ENCODE data around the gene ZNF563. TPM values are rescaled to one million over a fixed set of nuclear protein-coding genes. Genes with fewer than 3 reads are reported as not detected.

ZNF563 gene
- total RNA-seq, 1 experiment from 2014 or later: not detected

- Histone ChIP-seq H4K20me1 (ENCODE audit: insufficient read depth) (no peaks in the 10 kb centered on the region), H3K9ac (ENCODE audit: low read length) (no peak overlapping the region), H3K9me2 (ENCODE audit: insufficient read depth) (no peaks in the 10 kb centered on the region), H3K4me2 (ENCODE audit: low read length) (no peak overlapping the region), H3K4me3 (replicated peaks in 1 of 2; ENCODE audit: low read depth in 1 of 2, low read length in 2 of 2) (no peak overlapping the region), H3K27me3 (ENCODE audit: insufficient read depth, low read length) (no peaks in the 10 kb centered on the region), H3K36me3 (ENCODE audit: control insufficient read depth in 1 of 2, insufficient read depth in 2 of 2, low read length in 2 of 2) (no peaks in the 10 kb centered on the region), H3K4me1 (ENCODE audit: control insufficient read depth in 1 of 2, insufficient read depth in 2 of 2, low read length in 2 of 2) (no peaks in the 10 kb centered on the region), H3K9me3 (ENCODE audit: control insufficient read depth in 1 of 2, insufficient read depth in 1 of 2, low read depth in 1 of 2, low read length in 2 of 2) (peaks cover 28 to 32% of the 10 kb centered on the region in 2 experiments; a peak in 2 of 4 replicates), H2AFZ (ENCODE audit: low read depth, low read length, poor library complexity, severe bottlenecking) (no peak overlapping the region), H3K79me2 (ENCODE audit: insufficient read depth, low read length) (no peaks in the 10 kb centered on the region), H3K27ac (ENCODE audit: low read depth, low read length) (no peak overlapping the region)
- TF ChIP-seq ZBTB33 (IDR thresholded peaks at IDR 0.05; ENCODE audit: extremely low read depth, insufficient replicate concordance, low read length): no peak
- TF ChIP-seq MAX (IDR thresholded peaks at IDR 0.05): no peak
- TF ChIP-seq EZH2phosphoT487 (IDR thresholded peaks at IDR 0.05; ENCODE audit: borderline replicate concordance): no peak
- no peak for TF ChIP-seq ZNF274 (IDR thresholded peaks at IDR 0.05; ENCODE audit: low read depth, low read length)
- TF ChIP-seq SRF (IDR thresholded peaks at IDR 0.05; ENCODE audit: low read depth): no peak
- TF ChIP-seq ATF3 (IDR thresholded peaks at IDR 0.05): no peak
- no peak for TF ChIP-seq POLR2AphosphoS5 (IDR thresholded peaks at IDR 0.05; ENCODE audit: low read depth, low read length)
- TF ChIP-seq FOSL1 (IDR thresholded peaks at IDR 0.05; ENCODE audit: low read depth): no peak
- no peak for TF ChIP-seq ZFX (IDR thresholded peaks at IDR 0.05)
- no peak for TF ChIP-seq RAD21 (IDR thresholded peaks at IDR 0.05; ENCODE audit: low read depth)
- TF ChIP-seq SP1 (IDR thresholded peaks at IDR 0.05; ENCODE audit: low read depth): no peak
- TF ChIP-seq REST (IDR thresholded peaks at IDR 0.05; ENCODE audit: low read depth): no peak
- no peak for TF ChIP-seq EZH2 (IDR thresholded peaks at IDR 0.05)
- TF ChIP-seq POLR2A (IDR thresholded peaks at IDR 0.05; ENCODE audit: borderline replicate concordance, extremely low read depth, insufficient read depth, insufficient read length): no peak
- no peak for TF ChIP-seq YY1 (IDR thresholded peaks at IDR 0.05; ENCODE audit: extremely low read depth, insufficient replicate concordance, low read depth, low read length)
- TF ChIP-seq CTCF (IDR thresholded peaks at IDR 0.05 in 2 of 3, conservative IDR thresholded peaks at IDR 0.05 in 1 of 3; ENCODE audit: borderline replicate concordance in 1 of 3, insufficient read depth in 1 of 3, low read depth in 2 of 3, low read length in 2 of 3): no peak
- no peak for TF ChIP-seq TCF7L2 (IDR thresholded peaks at IDR 0.05; ENCODE audit: borderline replicate concordance, extremely low read depth, insufficient read depth, insufficient read length)
- no peak for TF ChIP-seq CEBPB (IDR thresholded peaks at IDR 0.05; ENCODE audit: low read depth)
- no peak for TF ChIP-seq ELF1 (IDR thresholded peaks at IDR 0.05; ENCODE audit: borderline replicate concordance, low read depth)
- ChIA-PET CTCF (no interaction called here), RAD21 (ENCODE audit: low non-redundant PET in 1 of 2, low total read pairs in 2 of 2, uncharacterized antibody in 2 of 2, unreplicated experiment in 2 of 2) (no interaction called here), POLR2A (no interaction called here)
- ATAC-seq: no peak
- no peak for DNase-seq (ENCODE audit: low read depth, low spot score)
- no TSS peak for BruUV-seq (replicated peaks)
- intact Hi-C loops (cut with micrococcal nuclease): no loop called here
These were observed 17.4 kb upstream of the ZNF563 start for GRCh38 chr19:12350890-12351197.

Measured in HCT116 (cell line).